GM19099 (cell line): ENCODE results near the gene IPO9.

Experiments used
- POLR2A ChIP-seq: IDR thresholded peaks from 3 replicates; pipeline ENCODE4 v1.6.1; 2011; ENCODE audit warnings: low read depth; ENCODE audit not compliant: insufficient read length; ENCODE audit errors: extremely low read depth

Gene IPO9

GRCh38 chr1:201793306-201793925 lies 35.5 kb upstream of the IPO9 start:
- TF ChIP-seq POLR2A: no peak

- no peak for TF ChIP-seq POLR2A
Measured at GRCh38 chr1:201795066-201795465, 33.9 kb upstream of the IPO9 start.

GRCh38 chr1:201800246-201800645 lies 28.7 kb upstream of the IPO9 start:
- no peak for TF ChIP-seq POLR2A

GRCh38 chr1:201806801-201807200 lies 22.2 kb upstream of the IPO9 start:
- no peak for TF ChIP-seq POLR2A

GRCh38 chr1:201807958-201808632 lies 20.9 kb upstream of the IPO9 start:
- no peak for TF ChIP-seq POLR2A

GRCh38 chr1:201808633-201808990 lies 20.3 kb upstream of the IPO9 start:
- TF ChIP-seq POLR2A: no peak

GRCh38 chr1:201809876-201810275 lies 19.1 kb upstream of the IPO9 start:
- no peak for TF ChIP-seq POLR2A

- TF ChIP-seq POLR2A: no peak
Measured at GRCh38 chr1:201810466-201811216, 18.3 kb upstream of the IPO9 start.

- TF ChIP-seq POLR2A: no peak
Measured at GRCh38 chr1:201813226-201813625, 15.7 kb upstream of the IPO9 start.

- TF ChIP-seq POLR2A: no peak
Measured at GRCh38 chr1:201816309-201816854, 12.6 kb upstream of the IPO9 start.

GRCh38 chr1:201818971-201819750 lies 9.8 kb upstream of the IPO9 start:
- TF ChIP-seq POLR2A: no peak

- TF ChIP-seq POLR2A: no peak
Measured at GRCh38 chr1:201820413-201820812, 8.5 kb upstream of the IPO9 start.

GRCh38 chr1:201825245-201825644 lies 3.7 kb upstream of the IPO9 start:
- TF ChIP-seq POLR2A: no peak

- no peak for TF ChIP-seq POLR2A
Measured at GRCh38 chr1:201826830-201827229, 2.1 kb upstream of the IPO9 start.
